H1 (cell line): Measurements from ENCODE around the gene RPUSD3.

Source experiments
- BCL11A ChIP-seq, 2 experiments: IDR thresholded peaks; one replicate each; pipeline ENCODE4 v1.6.1; 2011; ENCODE audit warnings: low read depth in 2 of 2, low read length in 2 of 2, mild to moderate bottlenecking in 2 of 2
- BRCA1 ChIP-seq: IDR thresholded peaks from 2 replicates; pipeline ENCODE4 v1.6.1; 2012; ENCODE audit warnings: low read depth, low read length, improper control_type of control experiment
- CHD2 ChIP-seq: IDR thresholded peaks from 2 replicates; pipeline ENCODE4 v1.6.1; 2012; ENCODE audit warnings: low read length, improper control_type of control experiment
- CHD7 ChIP-seq: fragments of 300-600 bp; sonication (generic); IDR thresholded peaks from 2 replicates; pipeline ENCODE4 v1.7.1; 2012; ENCODE audit warnings: low read length, moderate library complexity, mild to moderate bottlenecking, inconsistent platforms; ENCODE audit not compliant: insufficient replicate concordance
- CREB1 ChIP-seq: IDR thresholded peaks from 2 replicates; pipeline ENCODE4 v1.6.1; 2012; ENCODE audit warnings: inconsistent platforms
- EZH2 ChIP-seq: fragments of 200-600 bp; sonication (generic); IDR thresholded peaks from 2 replicates; pipeline ENCODE4 v1.7.1; 2012; ENCODE audit warnings: low read depth, mild to moderate bottlenecking, moderate library complexity, low read length, inconsistent platforms; ENCODE audit not compliant: severe bottlenecking
- JUND ChIP-seq: IDR thresholded peaks from 2 replicates; pipeline ENCODE4 v1.6.1; 2011; ENCODE audit warnings: mild to moderate bottlenecking, improper control_type of control experiment, low read length
- POLR2AphosphoS5 ChIP-seq: IDR thresholded peaks from 2 replicates; pipeline ENCODE4 v1.6.1; 2011; ENCODE audit warnings: low read depth, low read length
- SIN3A ChIP-seq, 2 experiments: IDR thresholded peaks in 1 of 2; conservative IDR thresholded peaks in 1 of 2; 2 replicates each; pipeline ENCODE4 v1.6.1; 2011 to 2012; ENCODE audit warnings: low read length in 2 of 2, improper control_type of control experiment in 1 of 2, low read depth in 1 of 2, mild to moderate bottlenecking in 1 of 2
- TF ChIP-seq, protein P1 (sequence below), 3 experiments: IDR thresholded peaks; 1 replicate in 2 of 3; 2 replicates in 1 of 3; pipeline versions ENCODE4 v1.5.1 to v1.6.1; 2011; ENCODE audit warnings: low read length in 3 of 3, mild to moderate bottlenecking in 3 of 3, inconsistent platforms in 2 of 3, low read depth in 1 of 3, moderate library complexity in 1 of 3; ENCODE audit not compliant: insufficient read depth in 1 of 3; ENCODE audit errors: control extremely low read depth in 1 of 3

DNA sequence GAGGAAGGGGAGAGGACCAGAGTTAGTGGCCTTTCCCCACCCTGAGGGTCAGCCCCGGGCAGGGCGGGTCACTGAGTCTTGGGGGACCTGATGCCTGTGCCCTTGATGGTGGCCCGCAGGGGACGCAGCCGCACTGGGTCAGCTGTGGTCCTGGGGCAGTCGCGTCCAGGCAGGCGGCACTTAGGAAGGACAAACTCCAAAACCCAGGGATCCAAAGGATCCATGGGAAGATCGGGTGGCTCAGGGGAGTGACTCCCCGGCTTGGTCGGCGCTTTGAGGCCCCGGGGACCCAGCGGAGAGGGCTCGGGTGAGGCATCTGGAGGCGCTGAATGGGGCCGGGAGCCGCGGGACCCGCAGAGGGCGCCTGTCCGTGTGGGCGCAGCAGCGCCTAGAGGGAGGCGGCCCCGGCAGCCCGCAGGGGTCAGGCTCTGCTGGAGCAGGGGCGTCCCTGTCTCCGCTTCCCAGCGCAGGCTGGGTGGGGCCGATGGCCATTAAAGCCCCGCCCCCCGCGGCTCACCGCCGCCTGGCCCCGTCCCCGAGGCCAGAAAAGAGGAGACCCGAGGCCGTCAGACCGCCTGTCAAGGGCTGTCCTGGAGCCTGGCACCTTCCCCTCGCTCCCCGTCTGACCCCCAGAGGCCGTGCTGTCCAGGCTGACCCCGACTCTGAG is 18.7 kb upstream of the RPUSD3 start:
- TF ChIP-seq, protein P1, sequence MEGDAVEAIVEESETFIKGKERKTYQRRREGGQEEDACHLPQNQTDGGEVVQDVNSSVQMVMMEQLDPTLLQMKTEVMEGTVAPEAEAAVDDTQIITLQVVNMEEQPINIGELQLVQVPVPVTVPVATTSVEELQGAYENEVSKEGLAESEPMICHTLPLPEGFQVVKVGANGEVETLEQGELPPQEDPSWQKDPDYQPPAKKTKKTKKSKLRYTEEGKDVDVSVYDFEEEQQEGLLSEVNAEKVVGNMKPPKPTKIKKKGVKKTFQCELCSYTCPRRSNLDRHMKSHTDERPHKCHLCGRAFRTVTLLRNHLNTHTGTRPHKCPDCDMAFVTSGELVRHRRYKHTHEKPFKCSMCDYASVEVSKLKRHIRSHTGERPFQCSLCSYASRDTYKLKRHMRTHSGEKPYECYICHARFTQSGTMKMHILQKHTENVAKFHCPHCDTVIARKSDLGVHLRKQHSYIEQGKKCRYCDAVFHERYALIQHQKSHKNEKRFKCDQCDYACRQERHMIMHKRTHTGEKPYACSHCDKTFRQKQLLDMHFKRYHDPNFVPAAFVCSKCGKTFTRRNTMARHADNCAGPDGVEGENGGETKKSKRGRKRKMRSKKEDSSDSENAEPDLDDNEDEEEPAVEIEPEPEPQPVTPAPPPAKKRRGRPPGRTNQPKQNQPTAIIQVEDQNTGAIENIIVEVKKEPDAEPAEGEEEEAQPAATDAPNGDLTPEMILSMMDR (IDR thresholded peaks at IDR 0.05; ENCODE audit: control extremely low read depth in 1 of 3, insufficient read depth in 1 of 3, low read depth in 1 of 3, low read length in 3 of 3), result peak; percentile 26 to 55 (median 28)
- TF ChIP-seq EZH2 (peak; percentile 15), JUND (no peak), CHD7 (no peak), BCL11A (IDR thresholded peaks at IDR 0.05; ENCODE audit: low read depth in 2 of 2, low read length in 2 of 2) (no peak), CREB1 (no peak), POLR2AphosphoS5 (no peak), SIN3A (conservative IDR thresholded peaks at IDR 0.05 in 1 of 2, IDR thresholded peaks at IDR 0.05 in 1 of 2; ENCODE audit: low read depth in 1 of 2, low read length in 2 of 2) (no peak), BRCA1 (no peak), CHD2 (no peak)
